H1 (cell line): Measurements from ENCODE around the gene TRIM61. TPM values are rescaled to one million over a fixed set of nuclear protein-coding genes. Genes with fewer than 3 reads are reported as not detected.
"Not testable (repeated sequence)": the region's sequence is repeated elsewhere in the genome, so short reads cannot be mapped to it uniquely, and the experiment has no call there.

ENCODE experiments used
- CTCF ChIA-PET: fragments of 300-600 bp; sonication (Branson Sonifier 250); formaldehyde crosslinking; loops from one replicate; lab custom pipeline; 2021; ENCODE audit not compliant: partially characterized antibody; lab: Charles Lee
- POLR2A ChIA-PET: fragments of 300-600 bp; sonication (Branson Sonifier 250); formaldehyde crosslinking; loops from one replicate; lab custom pipeline; 2021; ENCODE audit warnings: inconsistent platforms; ENCODE audit not compliant: partially characterized antibody; lab: Charles Lee
- DNase-seq, 2 experiments: peaks; one replicate each; pipeline versions ENCODE4 v3.0.0 to v3.0.0-alpha.2; 2010 to 2022; ENCODE audit warnings: low spot score in 2 of 2, low read depth in 1 of 2, mixed read lengths in 1 of 2
- FAIRE-seq: peaks from 2 replicates; lab custom pipeline; 2011; peaks lifted over from hg19 to GRCh38; lab: Jason Lieb, UNC
- H2AFZ ChIP-seq: 2 replicates; pipeline ENCODE4 v1.8.1; 2012; ENCODE audit warnings: low read length, inconsistent platforms
- H2AK5ac ChIP-seq: 2 replicates; pipeline ENCODE4 v1.6.1; 2013; ENCODE audit warnings: low read depth, low read length
- H2BK120ac ChIP-seq: replicated peaks from 2 replicates; pipeline ENCODE3; 2013; ENCODE audit warnings: low read depth, low read length, inconsistent platforms
- H2BK12ac ChIP-seq: 2 replicates; pipeline ENCODE4 v1.6.1; 2013; ENCODE audit warnings: low read depth, low read length
- H2BK15ac ChIP-seq: 2 replicates; pipeline ENCODE4 v1.6.1; 2013; ENCODE audit warnings: low read length
- H2BK20ac ChIP-seq: 2 replicates; pipeline ENCODE4 v1.6.1; 2013; ENCODE audit warnings: low read length
- H2BK5ac ChIP-seq: 2 replicates; pipeline ENCODE4 v1.6.1; 2013; ENCODE audit warnings: low read depth, low read length
- H3K14ac ChIP-seq: 2 replicates; pipeline ENCODE4 v1.6.1; 2013; ENCODE audit warnings: inconsistent platforms; ENCODE audit not compliant: insufficient read length
- H3K18ac ChIP-seq: 2 replicates; pipeline ENCODE4 v1.6.1; 2013; ENCODE audit warnings: low read length; ENCODE audit errors: extremely low read depth
- H3K23ac ChIP-seq: 2 replicates; pipeline ENCODE4 v1.6.1; 2013; ENCODE audit warnings: inconsistent platforms; ENCODE audit not compliant: insufficient read length
- H3K23me2 ChIP-seq: 2 replicates; pipeline ENCODE4 v1.6.1; 2013; ENCODE audit warnings: low read depth, low read length
- H3K27ac ChIP-seq: 2 replicates; pipeline ENCODE4 v1.6.1; 2011; ENCODE audit warnings: low read depth, low read length, inconsistent platforms
- H3K27me3 ChIP-seq, 4 experiments: replicated peaks in 1 of 4; 1 replicate in 1 of 4; 2 replicates in 3 of 4; pipeline versions ENCODE4 v1.6.1 to v1.8.1; 2011 to 2013; ENCODE audit warnings: low read length in 3 of 4, mild to moderate bottlenecking in 3 of 4, inconsistent platforms in 2 of 4, mixed read lengths in 2 of 4, moderate library complexity in 1 of 4; ENCODE audit not compliant: control insufficient read depth in 3 of 4, insufficient read depth in 3 of 4; ENCODE audit errors: extremely low read depth in 1 of 4
- H3K36me3 ChIP-seq, 4 experiments: 2 replicates each; pipeline versions ENCODE4 v1.6.1 to v1.8.1; 2011 to 2013; ENCODE audit warnings: mild to moderate bottlenecking in 4 of 4, low read length in 3 of 4, moderate library complexity in 2 of 4, control low read depth in 1 of 4, inconsistent platforms in 1 of 4; ENCODE audit not compliant: insufficient read depth in 4 of 4, control insufficient read depth in 2 of 4
- H3K4ac ChIP-seq: replicated peaks from 2 replicates; pipeline ENCODE3; 2013; ENCODE audit warnings: low read length, low read depth, mixed read lengths, inconsistent platforms; ENCODE audit not compliant: insufficient read length
- H3K4me1 ChIP-seq, 4 experiments: replicated peaks in 1 of 4; 1 replicate in 1 of 4; 2 replicates in 3 of 4; pipeline versions ENCODE4 v1.6.1 to v1.8.1; 2011 to 2013; ENCODE audit warnings: low read length in 3 of 4, inconsistent platforms in 2 of 4, mixed read lengths in 1 of 4; ENCODE audit not compliant: insufficient read depth in 4 of 4, control insufficient read depth in 3 of 4
- H3K4me2 ChIP-seq, 2 experiments: 2 replicates each; pipeline versions ENCODE4 v1.6.1 to v1.8.1; 2011 to 2013; ENCODE audit warnings: low read depth in 2 of 2, low read length in 2 of 2, control low read depth in 1 of 2, inconsistent platforms in 1 of 2, mild to moderate bottlenecking in 1 of 2; ENCODE audit not compliant: insufficient read depth in 1 of 2
- H3K4me3 ChIP-seq, 4 experiments: fragments of 200-600, 300-600 bp in 1 of 4; sonication (generic), shearing (Covaris generic), sonication (Bioruptor Twin) in 1 of 4; 2 replicates each; pipeline versions ENCODE4 v1.5.1 to v1.8.1; 2011 to 2016; ENCODE audit warnings: low read length in 4 of 4, low read depth in 3 of 4, control low read depth in 2 of 4, inconsistent platforms in 2 of 4, mild to moderate bottlenecking in 2 of 4, mixed read lengths in 1 of 4, moderate library complexity in 1 of 4; ENCODE audit not compliant: insufficient read depth in 2 of 4; ENCODE audit errors: extremely low read depth in 1 of 4
- H3K56ac ChIP-seq: replicated peaks from 2 replicates; pipeline ENCODE3; 2013; ENCODE audit warnings: low read depth, mild to moderate bottlenecking, mixed read lengths, low read length, inconsistent platforms; ENCODE audit not compliant: insufficient read length
- H3K79me1 ChIP-seq: 2 replicates; pipeline ENCODE4 v1.6.1; 2013; ENCODE audit warnings: low read depth, low read length, control low read depth
- H3K79me2 ChIP-seq, 2 experiments: 2 replicates each; pipeline versions ENCODE4 v1.6.1 to v1.8.1; 2012 to 2013; ENCODE audit warnings: low read length in 2 of 2, mild to moderate bottlenecking in 2 of 2, inconsistent platforms in 1 of 2; ENCODE audit not compliant: insufficient read depth in 2 of 2, control insufficient read depth in 1 of 2
- H3K9ac ChIP-seq, 4 experiments: replicated peaks in 1 of 4; 1 replicate in 1 of 4; 2 replicates in 3 of 4; pipeline versions ENCODE4 v1.6.1 to v1.8.1; 2011 to 2013; ENCODE audit warnings: low read depth in 3 of 4, low read length in 3 of 4, control low read depth in 2 of 4, mild to moderate bottlenecking in 2 of 4, moderate library complexity in 2 of 4, inconsistent platforms in 1 of 4; ENCODE audit errors: extremely low read depth in 1 of 4
- H3K9me3 ChIP-seq, 2 experiments: 2 replicates each; pipeline versions ENCODE4 v1.6.1 to v1.8.1; 2012 to 2013; ENCODE audit warnings: mild to moderate bottlenecking in 2 of 2, moderate library complexity in 2 of 2, control low read depth in 1 of 2, inconsistent platforms in 1 of 2, low read depth in 1 of 2, low read length in 1 of 2, mixed read lengths in 1 of 2; ENCODE audit not compliant: insufficient read depth in 2 of 2
- H4K20me1 ChIP-seq, 2 experiments: replicated peaks in 1 of 2; 2 replicates each; pipeline versions ENCODE3 to v1.8.1; 2011 to 2013; ENCODE audit warnings: inconsistent platforms in 2 of 2, low read length in 2 of 2, mild to moderate bottlenecking in 1 of 2; ENCODE audit not compliant: insufficient read depth in 2 of 2, control insufficient read depth in 1 of 2
- H4K5ac ChIP-seq: 2 replicates; pipeline ENCODE4 v1.6.1; 2013; ENCODE audit warnings: low read length, low read depth, mixed read lengths, inconsistent platforms; ENCODE audit not compliant: insufficient read length
- H4K8ac ChIP-seq: 2 replicates; pipeline ENCODE4 v1.8.0; 2013; ENCODE audit warnings: mild to moderate bottlenecking, moderate library complexity, low read length, inconsistent platforms; ENCODE audit not compliant: insufficient read depth; ENCODE audit errors: extremely low read depth
- H4K91ac ChIP-seq: replicated peaks from 2 replicates; pipeline ENCODE3; 2013; ENCODE audit warnings: low read length, mixed read lengths, inconsistent platforms; ENCODE audit not compliant: insufficient read length
- WGBS, 2 experiments: shearing (Covaris generic) in 1 of 2; methylation state at CpG; one replicate each; pipeline versions ENCODE4 v1.1.6 to v1.1.7; 2013 to 2015; ENCODE audit warnings: low lambda C conversion rate in 2 of 2, mixed read lengths in 2 of 2, inconsistent platforms in 1 of 2, low coverage in 1 of 2, missing lambda C conversion rate in 1 of 2; ENCODE audit not compliant: insufficient replicate concordance in 2 of 2, insufficient coverage in 1 of 2, insufficient read length in 1 of 2; ENCODE audit errors: extremely low coverage in 1 of 2, missing lambda C conversion rate in 1 of 2; 5-methylcytosine and 5-hydroxymethylcytosine counted together
- polyA plus RNA-seq, 7 experiments: library from polyadenylated mRNA; depleted of rRNA in 3 of 7; stranded (reverse) in 5 of 7; unstranded in 2 of 7; fragments of >200 nt in 5 of 7; fragments of 200-250 nt in 2 of 7; gene quantifications; 1 replicate in 5 of 7; 2 replicates in 1 of 7; 4 replicates in 1 of 7; pipeline versions ENCODE4 v1.2.1 to v1.2.3, GENCODE V29; 2011 to 2013; ENCODE audit warnings: missing spikeins in 2 of 7, mixed read lengths in 2 of 7
- total RNA-seq: library from RNA; stranded (reverse); fragmentation: NEBNext Ultra II Directional; extraction: Animal tissue kit (Norgen Biotek cat#: 25700); gene quantifications from 2 replicates; pipeline ENCODE4 v1.2.1, GENCODE V29; 2021

Gene TRIM61
- total and polyA plus RNA-seq, 2 of the 8 experiments (the other 6 are each of a cell fraction or from before 2014, with no cell fraction given), result 0.18 to 5.0 TPM

DNA sequence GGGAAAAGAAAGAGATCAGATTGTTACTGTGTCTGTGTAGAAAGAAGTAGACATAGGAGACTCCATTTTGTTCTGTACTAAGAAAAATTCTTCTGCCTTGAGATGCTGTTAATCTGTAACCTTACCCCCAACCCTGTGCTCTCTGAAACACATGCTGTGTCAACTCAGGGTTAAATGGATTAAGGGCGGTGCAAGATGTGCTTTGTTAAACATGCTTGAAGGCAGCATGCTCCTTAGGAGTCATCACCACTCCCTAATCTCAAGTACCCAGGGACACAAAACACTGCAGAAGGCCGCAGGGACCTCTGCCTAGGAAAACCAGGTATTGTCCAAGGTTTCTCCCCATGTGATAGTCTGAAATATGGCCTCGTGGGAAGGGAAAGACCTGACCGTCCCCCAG is 24.5 kb upstream of the TRIM61 start:
- H4K20me1 ChIP-seq, H2BK15ac ChIP-seq, H3K27ac ChIP-seq, H2BK20ac ChIP-seq, H3K56ac ChIP-seq, H2AFZ ChIP-seq, H3K23ac ChIP-seq, H3K27me3 ChIP-seq, H3K4me1 ChIP-seq, H3K36me3 ChIP-seq, H3K79me2 ChIP-seq, POLR2A ChIA-PET, H3K4me3 ChIP-seq, H3K9me3 ChIP-seq, H2BK5ac ChIP-seq, FAIRE-seq, H2BK12ac ChIP-seq, H3K9ac ChIP-seq, H2AK5ac ChIP-seq, H3K14ac ChIP-seq, H3K18ac ChIP-seq, H2BK120ac ChIP-seq, H4K8ac ChIP-seq, H3K4ac ChIP-seq, H4K5ac ChIP-seq, H3K79me1 ChIP-seq, H3K4me2 ChIP-seq, H4K91ac ChIP-seq, DNase-seq, H3K23me2 ChIP-seq: not testable (repeated sequence)
- CTCF ChIA-PET, result interaction anchor here (1.0 to 1.4 kb wide), 2 partner anchors 13 to 95 kb away, joined by 3 to 4 read pairs; no protein-coding TSS in a partner anchor
- WGBS, 2 experiments, result 73% methylated on average over 2 of the region's 4 CpGs; no CpG with 5 or more reads in 1 of the 2 experiments

DNA sequence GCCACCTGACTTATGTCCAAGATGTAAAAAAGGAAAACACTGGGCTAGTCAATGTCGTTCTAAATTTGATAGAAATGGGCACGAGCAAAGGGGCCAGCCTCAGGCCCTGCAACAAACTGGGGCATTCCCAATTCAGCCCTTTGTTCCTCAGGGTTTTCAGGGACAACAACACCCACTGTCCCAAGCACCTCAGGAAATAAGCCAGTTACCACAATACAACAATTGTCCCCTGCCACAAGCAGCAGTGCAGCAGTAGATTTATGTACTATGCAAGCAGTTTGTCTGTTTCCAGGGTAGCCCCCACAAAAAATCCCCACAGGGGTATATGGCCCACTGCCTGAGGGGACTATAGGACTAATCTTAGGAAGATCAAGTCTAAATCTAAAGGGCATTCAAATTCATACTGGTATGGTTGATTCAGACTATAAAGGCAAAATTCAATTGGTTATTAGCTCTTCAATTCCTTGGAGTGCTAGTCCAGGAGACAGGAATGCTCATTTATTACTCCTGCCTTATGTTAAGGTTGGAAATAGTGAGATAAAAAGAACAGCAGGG is 21.1 kb upstream of the TRIM61 start:
- H2BK5ac ChIP-seq, H3K56ac ChIP-seq, H3K4me1 ChIP-seq, H3K79me2 ChIP-seq, H2AK5ac ChIP-seq, H3K36me3 ChIP-seq, H4K8ac ChIP-seq, H4K91ac ChIP-seq, H3K4ac ChIP-seq, H2BK20ac ChIP-seq, H3K79me1 ChIP-seq, H3K4me2 ChIP-seq, H2BK15ac ChIP-seq, H2BK120ac ChIP-seq, H3K23me2 ChIP-seq, H2AFZ ChIP-seq, H3K14ac ChIP-seq, H3K18ac ChIP-seq, POLR2A ChIA-PET, H2BK12ac ChIP-seq, H4K20me1 ChIP-seq, H3K27ac ChIP-seq, H3K23ac ChIP-seq, H3K9ac ChIP-seq, H3K4me3 ChIP-seq, DNase-seq, H3K27me3 ChIP-seq, H4K5ac ChIP-seq, H3K9me3 ChIP-seq, FAIRE-seq: not testable (repeated sequence)
- CTCF ChIA-PET, result interaction anchor here (0.9 to 1.9 kb wide), 9 partner anchors 9 to 269 kb away, joined by 3 to 5 read pairs (median 3); no protein-coding TSS in a partner anchor
- WGBS, 2 experiments, result 87% methylated on average over 2 of the region's 2 CpGs; no CpG with 5 or more reads in 1 of the 2 experiments
